Measurements from ENCODE around the gene CCL15.
"Not testable (repeated sequence)": the region's sequence is repeated elsewhere in the genome, so short reads cannot be mapped to it uniquely, and the experiment has no call there.

- not testable (repeated sequence) for TF ChIP-seq POLR2AphosphoS5 (IDR thresholded peaks at IDR 0.05; ENCODE audit: insufficient read depth, low read depth, low read length); CTCF (IDR thresholded peaks at IDR 0.05; ENCODE audit: extremely low read depth in 1 of 2, insufficient read depth in 1 of 2, low read depth in 1 of 2, low read length in 2 of 2); EZH2 (IDR thresholded peaks at IDR 0.05; ENCODE audit: borderline replicate concordance, low read depth, low read length, severe bottlenecking); JUN (IDR thresholded peaks at IDR 0.05; ENCODE audit: borderline replicate concordance, insufficient read depth, insufficient read length, low read depth); MAX (IDR thresholded peaks at IDR 0.05; ENCODE audit: insufficient read depth, insufficient read length); GATA2 (IDR thresholded peaks at IDR 0.05; ENCODE audit: insufficient read depth, insufficient read length, low read depth, low read length); POLR2A (IDR thresholded peaks at IDR 0.05; ENCODE audit: low read depth, low read length)
Measured at GRCh38 chr17:36015895-36016294, 14.5 kb upstream of the CCL15 start.

Data from endothelial cell of umbilical vein (primary cell).